NCI-H2196 (cell line): ENCODE results near the gene CPLX3.
A peak's percentile ranks its signal among the peaks of the same experiment; 100 is the strongest.

ENCODE experiments used
- DNase-seq: peaks from one replicate; lab custom pipeline; 2025; ENCODE audit not compliant: unreplicated experiment; lab: John Stamatoyannopoulos, UW

Gene CPLX3

GRCh38 chr15:74843891-74844299 is 17.5 kb downstream of the CPLX3 start:
- no peak for DNase-seq

GRCh38 chr15:74844319-74845207 is 18.1 kb downstream of the CPLX3 start:
- DNase-seq: no peak

- DNase-seq: no peak
These were observed 18.8 kb downstream of the CPLX3 start for GRCh38 chr15:74845208-74845568.

GRCh38 chr15:74845581-74845980 is 19.2 kb downstream of the CPLX3 start:
- no peak for DNase-seq

- peak; percentile 19 for DNase-seq
These were observed 21.0 kb downstream of the CPLX3 start for GRCh38 chr15:74847432-74847831.

GRCh38 chr15:74850393-74850792 is 24.0 kb downstream of the CPLX3 start:
- no peak for DNase-seq

GRCh38 chr15:74851960-74852359 is 25.5 kb downstream of the CPLX3 start:
- no peak for DNase-seq

- DNase-seq: no peak
These were observed 28.1 kb downstream of the CPLX3 start for GRCh38 chr15:74854453-74855022.

- no peak for DNase-seq
These were observed 29.4 kb downstream of the CPLX3 start for GRCh38 chr15:74855857-74856256.

- no peak for DNase-seq
These were observed 30.1 kb downstream of the CPLX3 start for GRCh38 chr15:74856537-74856936.

- peak; percentile 55 for DNase-seq
These were observed 30.7 kb downstream of the CPLX3 start for GRCh38 chr15:74857082-74857655.

GRCh38 chr15:74857671-74858368 is 31.4 kb downstream of the CPLX3 start:
- DNase-seq: peak; percentile 19

- DNase-seq: no peak
These were observed 31.9 kb downstream of the CPLX3 start for GRCh38 chr15:74858369-74858740.

- no peak for DNase-seq
These were observed 37.0 kb downstream of the CPLX3 start for GRCh38 chr15:74863239-74864056.

GRCh38 chr15:74864296-74864695 is 37.9 kb downstream of the CPLX3 start:
- DNase-seq: no peak

GRCh38 chr15:74865316-74865715 is 38.9 kb downstream of the CPLX3 start:
- DNase-seq: no peak

- no peak for DNase-seq
These were observed 39.7 kb downstream of the CPLX3 start for GRCh38 chr15:74866090-74866489.

- no peak for DNase-seq
These were observed 41.1 kb downstream of the CPLX3 start for GRCh38 chr15:74867466-74868038.

GRCh38 chr15:74868059-74868458 is 41.6 kb downstream of the CPLX3 start:
- DNase-seq: no peak

- DNase-seq: no peak
These were observed 42.9 kb downstream of the CPLX3 start for GRCh38 chr15:74869372-74869725.
